Testis (tissue), 3 donors: ENCODE results near the gene PCBP3. TPM values are rescaled to one million over a fixed set of nuclear protein-coding genes. Genes with fewer than 3 reads are reported as not detected.
"Not testable (repeated sequence)": the region's sequence is repeated elsewhere in the genome, so short reads cannot be mapped to it uniquely, and the experiment has no call there.

Experiments
- DNase-seq: peaks from one replicate; pipeline ENCODE4 v3.0.0-alpha.2; 2019
- H3K27ac ChIP-seq, 2 donors: fragments of 200-600 bp; sonication (generic); one replicate each; pipeline ENCODE4 v1.5.1; 2019
- H3K27me3 ChIP-seq: fragments of 200-600 bp; sonication (generic); one replicate; pipeline ENCODE4 v1.5.1; 2019
- H3K36me3 ChIP-seq: fragments of 200-600 bp; sonication (generic); one replicate; pipeline ENCODE4 v1.5.1; 2017; ENCODE audit warnings: low read depth; ENCODE audit errors: missing control alignments
- H3K4me1 ChIP-seq: fragments of 200-600 bp; sonication (generic); one replicate; pipeline ENCODE4 v1.5.1; 2019
- H3K4me3 ChIP-seq, 2 donors: fragments of 200-600 bp; sonication (generic); one replicate each; pipeline ENCODE4 v1.5.1; 2017 to 2019
- H3K9me3 ChIP-seq: fragments of 200-600 bp; sonication (generic); one replicate; pipeline ENCODE4 v1.5.1; 2017
- POLR2A ChIP-seq: fragments of 450-650 bp; IDR thresholded peaks from one replicate; pipeline ENCODE4 v1.6.1; 2017; ENCODE audit warnings: antibody characterized with exemption, mild to moderate bottlenecking, moderate library complexity
- WGBS, 2 donors: methylation state at CpG; one replicate each; pipeline ENCODE4 v1.1.5; 2018; 5-methylcytosine and 5-hydroxymethylcytosine counted together
- intact Hi-C: fragments of 100-400 bp; cut with DNase I; formaldehyde crosslinking; loops from one replicate; pipeline ENCODE4 v1.15.1; 2023; ENCODE audit warnings: low total_unique reads
- polyA plus RNA-seq: library from polyadenylated mRNA; stranded (reverse); fragments of 350-450 nt; fragmentation: Illumina TruSeq; extraction: RNeasy Lipid Tissue Mini Kit (QIAGEN cat#74804); gene quantifications from one replicate; pipeline ENCODE4 v1.2.3, GENCODE V29; 2014; ENCODE audit warnings: low read depth, low replicate concordance; ENCODE audit not compliant: insufficient read depth
- total RNA-seq, 2 donors: library from RNA; depleted of rRNA; stranded (reverse); fragments of >200 nt; gene quantifications; one replicate each; pipeline ENCODE4 v1.2.3, GENCODE V29; 2016
- TF ChIP-seq, protein P1 (sequence below), 3 experiments: fragments of 450-650 bp in 2 of 3; fragments of 200-600 bp in 1 of 3; sonication (generic) in 1 of 3; IDR thresholded peaks; one replicate each; pipeline ENCODE4 v1.5.1; 2016 to 2019; ENCODE audit warnings: antibody characterized with exemption in 3 of 3, mild to moderate bottlenecking in 2 of 3, moderate library complexity in 1 of 3

The PCBP3 gene
- total and polyA plus RNA-seq, 3 donors from 2014 or later: 35.7 to 58.3 (median 38.0) TPM

DNA sequence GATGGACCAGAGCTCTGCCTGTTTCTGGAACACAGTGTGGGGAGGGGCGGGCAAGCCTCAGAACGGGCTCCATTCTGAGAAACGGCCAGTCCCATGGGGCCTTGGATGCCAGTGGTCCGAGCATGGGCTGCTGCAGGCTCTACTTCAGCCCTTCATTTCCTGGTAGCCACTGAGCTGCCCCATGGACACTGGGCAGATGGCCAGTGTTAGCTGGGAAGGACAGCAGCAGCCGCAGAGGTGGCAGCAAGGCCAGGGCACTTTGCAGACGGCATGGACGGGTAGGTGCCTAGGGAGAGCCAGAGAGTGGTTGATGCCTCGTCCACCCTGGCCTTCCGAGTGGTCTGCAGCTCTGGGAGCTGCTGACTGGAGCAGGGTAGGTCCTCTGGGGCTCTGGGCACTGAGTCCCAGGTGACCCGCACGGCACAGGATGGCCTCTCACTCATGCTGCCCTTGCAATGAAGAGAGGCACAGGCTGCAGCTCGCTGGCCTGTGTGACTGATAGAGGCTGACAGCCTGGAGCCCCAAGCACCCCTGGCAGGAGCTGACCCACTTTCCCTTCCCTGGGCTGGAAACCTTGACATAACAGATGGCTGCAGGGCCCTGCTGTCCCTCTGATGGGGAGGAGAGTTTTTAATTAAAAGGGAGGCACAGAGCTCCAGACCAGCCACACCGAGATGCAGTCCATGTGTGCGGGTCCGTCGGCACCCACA lies 250.4 kb downstream of the PCBP3 start:
- no peak overlapping the region for H3K27ac ChIP-seq
- WGBS, 2 donors: 61 to 63% methylated on average over 6 to 16 of the region's 16 CpGs
- H3K4me1 ChIP-seq: peaks cover 12% of the 10 kb centered on the region
- intact Hi-C loops: no loop called here
- H3K4me3 ChIP-seq: no peak overlapping the region
- TF ChIP-seq, protein P1, sequence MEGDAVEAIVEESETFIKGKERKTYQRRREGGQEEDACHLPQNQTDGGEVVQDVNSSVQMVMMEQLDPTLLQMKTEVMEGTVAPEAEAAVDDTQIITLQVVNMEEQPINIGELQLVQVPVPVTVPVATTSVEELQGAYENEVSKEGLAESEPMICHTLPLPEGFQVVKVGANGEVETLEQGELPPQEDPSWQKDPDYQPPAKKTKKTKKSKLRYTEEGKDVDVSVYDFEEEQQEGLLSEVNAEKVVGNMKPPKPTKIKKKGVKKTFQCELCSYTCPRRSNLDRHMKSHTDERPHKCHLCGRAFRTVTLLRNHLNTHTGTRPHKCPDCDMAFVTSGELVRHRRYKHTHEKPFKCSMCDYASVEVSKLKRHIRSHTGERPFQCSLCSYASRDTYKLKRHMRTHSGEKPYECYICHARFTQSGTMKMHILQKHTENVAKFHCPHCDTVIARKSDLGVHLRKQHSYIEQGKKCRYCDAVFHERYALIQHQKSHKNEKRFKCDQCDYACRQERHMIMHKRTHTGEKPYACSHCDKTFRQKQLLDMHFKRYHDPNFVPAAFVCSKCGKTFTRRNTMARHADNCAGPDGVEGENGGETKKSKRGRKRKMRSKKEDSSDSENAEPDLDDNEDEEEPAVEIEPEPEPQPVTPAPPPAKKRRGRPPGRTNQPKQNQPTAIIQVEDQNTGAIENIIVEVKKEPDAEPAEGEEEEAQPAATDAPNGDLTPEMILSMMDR (IDR thresholded peaks at IDR 0.05): no peak
- no peak for TF ChIP-seq POLR2A
- no peaks in the 10 kb centered on the region for H3K9me3 ChIP-seq
- no peak for DNase-seq
- no peaks in the 10 kb centered on the region for H3K27me3 ChIP-seq
- no peaks in the 10 kb centered on the region for H3K36me3 ChIP-seq

DNA sequence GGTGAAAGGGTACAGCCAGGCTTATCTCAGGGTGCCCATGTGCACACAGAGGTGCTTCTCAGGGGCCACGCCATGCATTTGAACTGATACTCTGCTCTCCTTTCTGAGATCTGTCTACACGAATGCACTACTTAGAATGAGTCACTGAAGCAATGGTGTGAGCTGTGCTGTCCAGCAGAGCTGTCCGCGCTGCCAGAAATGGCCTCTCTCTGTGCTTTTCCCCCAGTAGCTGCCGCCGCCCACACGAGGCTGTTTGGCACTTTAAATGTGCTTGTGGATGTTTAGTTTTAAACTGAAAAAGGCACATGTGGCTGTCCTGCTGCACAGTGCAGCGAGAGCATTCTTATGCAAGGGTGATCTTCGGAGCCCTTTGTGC lies 250.9 kb downstream of the PCBP3 start:
- Histone ChIP-seq H3K4me1 (peaks cover 12% of the 10 kb centered on the region), H3K27me3 (no peaks in the 10 kb centered on the region), H3K4me3 (no peak overlapping the region), H3K36me3 (no peaks in the 10 kb centered on the region), H3K27ac (no peak overlapping the region), H3K9me3 (no peaks in the 10 kb centered on the region)
- DNase-seq: peak; percentile 66
- TF ChIP-seq, protein P1 (IDR thresholded peaks at IDR 0.05): no peak
- intact Hi-C loops: no loop called here
- 39 to 42% methylated on average over 8 to 9 of the region's 9 CpGs for WGBS, 2 donors

DNA sequence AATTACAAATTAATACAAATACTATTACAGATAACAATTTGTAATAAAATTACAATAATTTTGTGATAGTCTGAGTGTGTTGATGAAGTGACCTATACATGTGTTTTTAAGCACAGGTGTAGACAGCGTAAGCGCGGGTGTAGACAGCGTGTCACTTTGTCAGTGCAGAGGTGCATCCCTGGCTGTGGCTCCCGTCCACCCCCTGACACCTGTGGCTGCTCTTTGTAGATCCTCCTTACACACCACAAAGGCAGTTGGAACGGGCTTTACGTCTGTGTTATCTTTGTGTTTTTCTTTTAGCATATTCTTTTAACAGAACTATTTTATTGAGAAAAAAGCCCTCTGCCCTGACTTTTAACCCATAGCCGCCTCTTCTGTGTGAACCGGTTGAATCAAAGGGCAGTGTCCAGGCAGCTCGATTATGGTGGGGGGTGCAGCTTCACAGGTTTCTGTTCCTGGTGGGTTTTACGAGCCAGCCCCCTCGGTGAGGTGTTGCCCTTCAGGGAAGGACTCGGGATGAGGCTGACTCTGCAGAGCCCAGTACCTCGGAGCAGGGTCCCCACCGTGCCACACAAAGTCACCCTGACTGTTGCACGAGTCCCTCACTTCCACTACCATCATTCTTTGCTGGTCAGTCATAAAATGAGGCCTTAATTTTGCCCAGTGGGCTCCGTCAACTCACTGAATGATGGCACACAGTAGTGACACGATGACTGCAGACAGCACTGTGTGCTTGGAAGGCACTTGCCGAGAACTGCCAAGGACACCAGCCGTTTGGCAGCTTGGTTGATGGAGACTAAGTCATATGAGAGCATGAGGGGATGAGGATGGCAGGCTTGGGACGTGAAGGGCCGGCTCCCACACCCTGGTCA lies 251.6 kb downstream of the PCBP3 start:
- peaks cover 12% of the 10 kb centered on the region for H3K4me1 ChIP-seq
- no peak overlapping the region for H3K27ac ChIP-seq
- no peaks in the 10 kb centered on the region for H3K9me3 ChIP-seq
- no peak overlapping the region for H3K4me3 ChIP-seq
- intact Hi-C loops: no loop called here
- DNase-seq: no peak
- H3K27me3 ChIP-seq: no peaks in the 10 kb centered on the region
- WGBS, 2 donors: 84 to 86% methylated on average over 18 to 22 of the region's 22 CpGs
- no peak for TF ChIP-seq POLR2A
- no peaks in the 10 kb centered on the region for H3K36me3 ChIP-seq

DNA sequence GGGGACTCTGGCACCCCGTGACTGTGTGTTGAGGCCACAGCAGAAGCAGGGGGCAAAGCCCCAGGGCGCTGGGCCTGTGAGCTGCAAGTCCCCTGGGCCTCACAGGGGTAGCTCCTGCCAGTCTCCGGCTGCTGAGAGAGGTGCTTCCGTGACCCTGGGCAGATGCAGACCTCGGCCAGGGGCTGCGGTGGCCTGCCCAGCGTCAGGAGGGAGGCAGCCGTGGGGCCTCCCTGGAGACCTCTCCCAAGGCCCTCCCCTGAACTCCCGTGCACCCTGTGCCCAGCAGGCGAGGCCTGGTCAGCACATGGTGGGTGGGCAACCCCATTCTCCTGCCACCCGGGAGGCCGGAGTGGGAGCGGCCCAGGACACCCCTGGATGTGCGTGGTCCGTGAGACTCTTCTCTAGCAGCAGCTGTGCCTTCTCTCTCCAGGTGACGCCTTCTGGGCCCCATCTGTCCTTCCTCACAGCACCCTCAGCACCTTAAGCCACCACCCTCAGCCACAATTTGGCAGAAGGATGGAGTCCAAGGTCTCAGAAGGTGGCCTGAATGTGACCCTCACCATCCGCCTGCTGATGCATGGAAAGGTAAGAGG lies 252.3 kb downstream of the PCBP3 start:
- Histone ChIP-seq H3K27me3 (no peaks in the 10 kb centered on the region), H3K4me1 (peaks cover 12% of the 10 kb centered on the region), H3K27ac (no peak overlapping the region), H3K4me3 (no peak overlapping the region), H3K9me3 (no peaks in the 10 kb centered on the region), H3K36me3 (no peaks in the 10 kb centered on the region)
- no peak for DNase-seq
- TF ChIP-seq, protein P1 (IDR thresholded peaks at IDR 0.05): no peak
- no peak for TF ChIP-seq POLR2A
- WGBS, 2 donors: 93 to 100% methylated on average over 1 to 16 of the region's 17 CpGs
- intact Hi-C loops: no loop called here

DNA sequence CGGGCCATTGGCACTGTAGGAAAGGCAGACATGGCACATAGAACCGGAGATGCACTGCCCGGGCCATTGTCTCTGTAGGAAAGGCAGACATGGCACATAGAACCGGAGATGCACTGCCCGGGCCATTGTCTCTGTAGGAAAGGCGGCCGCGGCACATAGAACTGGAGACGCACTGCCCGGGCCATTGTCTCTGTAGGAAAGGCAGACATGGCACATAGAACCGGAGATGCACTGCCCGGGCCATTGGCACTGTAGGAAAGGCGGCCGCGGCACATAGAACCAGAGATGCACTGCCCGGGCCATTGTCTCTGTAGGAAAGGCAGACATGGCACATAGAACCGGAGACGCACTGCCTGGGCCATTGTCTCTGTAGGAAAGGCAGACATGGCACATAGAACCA lies 252.9 kb downstream of the PCBP3 start:
- WGBS, 2 donors: 89 to 91% methylated on average over 14 to 18 of the region's 18 CpGs
- H3K27ac ChIP-seq, H3K36me3 ChIP-seq, intact Hi-C loops, DNase-seq, H3K27me3 ChIP-seq, H3K4me3 ChIP-seq, H3K9me3 ChIP-seq: not testable (repeated sequence)
- peaks cover 12% of the 10 kb centered on the region for H3K4me1 ChIP-seq
